Cardiac muscle cell (in vitro differentiated cells and primary cell): ENCODE measurements around the gene NOVA2. TPM values are rescaled to one million over a fixed set of nuclear protein-coding genes. Genes with fewer than 3 reads are reported as not detected.
A peak's percentile ranks its signal among the peaks of the same experiment; 100 is the strongest.

Source experiments
- DNase-seq, 2 donors: peaks; one replicate each; pipeline versions ENCODE4 v3.0.0 to v3.0.0-alpha.2; 2010 to 2017; ENCODE audit warnings: low read depth in 1 of 2, low spot score in 1 of 2
- H3K27ac ChIP-seq: fragments of 200-600 bp; sonication (generic); 2 replicates; pipeline ENCODE4 v1.5.1; 2016
- H3K27me3 ChIP-seq: fragments of 200-600 bp; sonication (generic); 2 replicates; pipeline ENCODE4 v1.6.0; 2016; ENCODE audit warnings: control low read depth
- H3K36me3 ChIP-seq: fragments of 200-600 bp; sonication (generic); 2 replicates; pipeline ENCODE4 v1.5.1; 2016; ENCODE audit warnings: control low read depth
- H3K4me1 ChIP-seq: fragments of 200-600 bp; sonication (generic); 2 replicates; pipeline ENCODE4 v1.8.1; 2017; ENCODE audit warnings: low read depth, mild to moderate bottlenecking, mixed run types
- H3K4me3 ChIP-seq: fragments of 200-600 bp; sonication (generic); 2 replicates; pipeline ENCODE4 v1.5.1; 2016; ENCODE audit warnings: mild to moderate bottlenecking
- H3K9me3 ChIP-seq: fragments of 200-600 bp; sonication (generic); 2 replicates; pipeline ENCODE4 v1.5.1; 2017; ENCODE audit warnings: low read depth, mild to moderate bottlenecking, control low read depth
- CTCF ChIP-seq: IDR thresholded peaks from 2 replicates; pipeline ENCODE4 v1.5.1; 2012; ENCODE audit warnings: low read depth, mild to moderate bottlenecking, low read length
- polyA plus RNA-seq: library from polyadenylated mRNA; unstranded; fragments of >200 nt; fragmentation: Nextera tagmentation; extraction: Ambion mirVana; gene quantifications from 2 replicates; pipeline ENCODE4 v1.2.1, GENCODE V29; 2016
- total RNA-seq: library from RNA; depleted of rRNA; stranded (reverse); fragments of >200 nt; gene quantifications from 2 replicates; pipeline ENCODE4 v1.2.3, GENCODE V29; 2016

The NOVA2 gene
- total RNA-seq (0.35 and 0.71 TPM in 2 replicates), polyA plus RNA-seq (0.17 and 0.42 TPM in 2 replicates)

GRCh38 chr19:45973553-45974338 lies at the start of gene NOVA2:
Gene NOVA2 (minus strand): TSS chr19:45973865. CDS start chr19:45973351, 514 bp downstream.
- H3K4me1 ChIP-seq = no peaks in the 10 kb centered on the region
- no peaks in the 10 kb centered on the region for H3K9me3 ChIP-seq
- peaks cover 58% of the 10 kb centered on the region for H3K27me3 ChIP-seq
- DNase-seq = peak; percentile 78
- no peak within 1 kb of the TSS for H3K27ac ChIP-seq
- H3K4me3 ChIP-seq = peak within 1 kb of the TSS; percentile 37
- TF ChIP-seq CTCF = no peak
- H3K36me3 ChIP-seq = no peaks in the 10 kb centered on the region

- Histone ChIP-seq H3K4me1 (no peaks in the 10 kb centered on the region), H3K27me3 (no peaks in the 10 kb centered on the region), H3K27ac (no peak overlapping the region), H3K36me3 (no peaks in the 10 kb centered on the region), H3K9me3 (no peaks in the 10 kb centered on the region), H3K4me3 (no peak overlapping the region)
- no peak for DNase-seq
- TF ChIP-seq CTCF = no peak
Observed at GRCh38 chr19:46023311-46023779, 49.7 kb upstream of the NOVA2 start.

GRCh38 chr19:46022431-46023310 lies 49.0 kb upstream of the NOVA2 start, which contains the start of gene PGLYRP1:
Gene PGLYRP1 (minus strand): TSS chr19:46023053. CDS start chr19:46023021, 32 bp downstream.
- Histone ChIP-seq H3K27ac (no peak within 1 kb of the TSS), H3K4me1 (no peaks in the 10 kb centered on the region), H3K27me3 (no peaks in the 10 kb centered on the region), H3K4me3 (no peak within 1 kb of the TSS), H3K9me3 (no peaks in the 10 kb centered on the region), H3K36me3 (no peaks in the 10 kb centered on the region)
- no peak for TF ChIP-seq CTCF
- no peak for DNase-seq

GRCh38 chr19:46022061-46022430 lies 48.4 kb upstream of the NOVA2 start:
- H3K27ac ChIP-seq = no peak overlapping the region
- no peak for TF ChIP-seq CTCF
- no peaks in the 10 kb centered on the region for H3K36me3 ChIP-seq
- no peaks in the 10 kb centered on the region for H3K27me3 ChIP-seq
- DNase-seq = no peak
- H3K9me3 ChIP-seq = no peaks in the 10 kb centered on the region
- no peaks in the 10 kb centered on the region for H3K4me1 ChIP-seq
- H3K4me3 ChIP-seq = no peak overlapping the region

- DNase-seq = no peak
- Histone ChIP-seq H3K27ac (no peak overlapping the region), H3K4me3 (no peak overlapping the region), H3K9me3 (no peaks in the 10 kb centered on the region), H3K27me3 (peaks cover under 1% of the 10 kb centered on the region), H3K4me1 (no peaks in the 10 kb centered on the region), H3K36me3 (no peaks in the 10 kb centered on the region)
- TF ChIP-seq CTCF = no peak
Observed at GRCh38 chr19:46021531-46022041, 47.9 kb upstream of the NOVA2 start.
